ENCODE data around the gene PRUNE1.

Gene PRUNE1, protein sequence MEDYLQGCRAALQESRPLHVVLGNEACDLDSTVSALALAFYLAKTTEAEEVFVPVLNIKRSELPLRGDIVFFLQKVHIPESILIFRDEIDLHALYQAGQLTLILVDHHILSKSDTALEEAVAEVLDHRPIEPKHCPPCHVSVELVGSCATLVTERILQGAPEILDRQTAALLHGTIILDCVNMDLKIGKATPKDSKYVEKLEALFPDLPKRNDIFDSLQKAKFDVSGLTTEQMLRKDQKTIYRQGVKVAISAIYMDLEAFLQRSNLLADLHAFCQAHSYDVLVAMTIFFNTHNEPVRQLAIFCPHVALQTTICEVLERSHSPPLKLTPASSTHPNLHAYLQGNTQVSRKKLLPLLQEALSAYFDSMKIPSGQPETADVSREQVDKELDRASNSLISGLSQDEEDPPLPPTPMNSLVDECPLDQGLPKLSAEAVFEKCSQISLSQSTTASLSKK

DNA sequence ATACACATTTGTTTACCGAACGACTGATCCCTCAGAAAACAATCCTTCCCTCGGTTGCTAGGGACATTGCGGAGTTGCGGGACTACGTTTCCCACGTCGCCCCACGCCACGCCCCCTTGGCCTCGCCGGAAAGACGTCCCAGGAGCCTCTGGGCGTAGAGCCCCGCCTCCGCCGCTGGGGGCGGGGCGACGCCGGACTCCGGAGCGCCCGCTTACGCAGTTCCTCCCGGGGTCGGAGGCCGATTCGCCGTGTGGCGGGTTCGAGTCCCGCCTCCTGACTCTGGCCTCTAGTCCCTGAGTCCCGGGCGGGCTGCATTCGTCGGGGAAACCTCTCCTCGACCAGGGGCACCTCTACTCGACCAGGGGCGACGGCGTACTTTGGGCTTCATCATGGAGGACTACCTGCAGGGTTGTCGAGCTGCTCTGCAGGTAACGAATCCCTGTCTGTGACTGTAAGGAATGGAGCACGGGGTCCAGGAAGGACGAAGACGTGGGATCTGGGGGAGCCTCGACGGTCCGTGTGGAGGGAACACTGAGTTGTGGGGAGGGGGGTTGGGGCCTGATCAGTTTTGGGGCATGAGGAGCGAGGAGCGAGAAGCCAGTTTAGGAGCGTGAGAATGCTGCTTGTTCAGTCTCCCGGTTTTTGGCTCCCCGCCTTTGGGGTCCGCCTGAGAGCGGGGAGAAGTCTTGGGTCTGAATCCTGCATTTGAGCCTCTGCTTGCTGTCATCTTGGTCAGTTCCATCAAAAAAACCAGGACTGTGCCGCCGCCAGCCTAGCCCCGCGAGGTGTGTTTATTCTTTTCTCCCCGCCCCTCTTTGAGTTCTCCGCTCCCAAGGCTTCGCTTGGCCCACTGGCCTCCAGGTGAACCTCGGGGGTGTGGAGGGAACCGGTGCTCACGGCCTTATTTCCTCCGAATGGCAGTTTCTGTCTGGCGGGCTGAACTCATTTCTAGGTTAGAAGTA is at the start of gene PRUNE1:
PRUNE1 (plus strand) TSS at position 206 of the 962 bp plus-strand sequence; CDS start at position 390, 184 bp downstream.
- peak; percentile 98 for DNase-seq

DNA sequence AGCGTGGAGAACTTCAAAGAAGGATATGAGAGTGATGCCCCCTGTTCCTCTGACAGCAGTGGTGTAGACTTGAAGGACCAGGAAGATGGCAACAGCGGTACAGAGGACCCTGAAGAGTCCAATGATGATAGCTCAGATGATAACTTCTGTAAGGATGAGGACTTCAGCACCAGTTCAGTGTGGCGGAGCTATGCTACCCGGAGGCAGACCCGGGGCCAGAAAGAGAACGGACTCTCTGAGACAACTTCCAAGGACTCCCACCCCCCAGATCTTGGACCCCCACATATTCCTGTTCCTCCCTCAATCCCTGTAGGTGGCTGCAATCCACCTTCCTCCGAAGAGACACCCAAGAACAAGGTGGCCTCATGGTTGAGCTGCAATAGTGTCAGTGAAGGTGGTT is 47.6 kb upstream of the PRUNE1 start:
- no peak for DNase-seq

DNA sequence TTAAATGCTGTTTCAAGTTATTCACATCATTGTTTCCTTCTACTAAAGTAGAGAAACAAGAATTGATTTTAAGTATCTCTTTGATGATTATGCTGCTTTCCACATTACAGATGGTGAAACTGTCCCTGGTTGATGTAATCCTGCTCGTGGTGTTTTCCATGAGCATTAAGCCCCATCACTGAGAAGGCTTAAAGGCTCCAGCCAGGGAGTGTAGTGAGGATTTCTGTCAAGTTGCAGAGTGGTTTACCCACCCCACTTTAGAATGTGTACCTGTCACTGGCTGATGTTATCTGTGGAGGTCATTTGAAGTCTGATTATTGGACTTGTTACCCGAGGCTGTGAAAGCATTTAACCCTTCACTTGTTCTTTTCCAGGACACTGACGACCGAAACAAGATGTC is 46.5 kb upstream of the PRUNE1 start:
- no peak for DNase-seq

DNA sequence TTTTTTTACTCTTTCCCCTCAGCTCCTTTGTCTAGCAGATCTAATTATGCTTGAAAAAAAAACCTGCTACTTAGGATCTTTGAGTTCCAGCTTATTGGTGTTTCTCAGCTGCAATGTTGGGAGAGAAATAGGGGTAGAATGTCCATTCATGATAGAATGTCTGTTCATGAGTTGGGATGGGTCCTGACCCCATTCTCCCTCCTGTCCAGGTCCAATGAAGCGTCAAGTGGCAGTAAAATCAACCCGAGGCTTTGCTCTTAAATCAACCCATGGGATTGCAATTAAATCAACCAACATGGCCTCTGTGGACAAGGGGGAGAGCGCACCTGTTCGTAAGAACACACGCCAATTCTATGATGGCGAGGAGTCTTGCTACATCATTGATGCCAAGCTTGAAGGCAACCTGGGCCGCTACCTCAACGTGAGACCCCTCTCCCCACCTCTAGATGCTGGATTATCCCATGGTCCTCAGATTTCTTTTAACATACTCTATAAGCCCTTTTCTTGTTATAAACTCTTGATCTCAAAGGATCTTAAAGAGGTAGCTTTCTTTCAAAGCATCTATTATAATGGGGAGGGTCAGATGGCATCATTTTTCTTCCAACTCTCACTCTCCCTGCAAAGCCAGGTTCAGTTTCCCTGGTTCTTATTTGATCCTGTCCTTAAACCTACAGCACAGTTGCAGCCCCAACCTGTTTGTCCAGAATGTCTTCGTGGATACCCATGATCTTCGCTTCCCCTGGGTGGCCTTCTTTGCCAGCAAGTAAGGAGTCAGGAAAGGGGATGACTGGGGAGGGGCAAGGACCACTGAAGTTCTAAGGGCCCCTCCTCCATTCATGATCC is 44.7 kb upstream of the PRUNE1 start:
- DNase-seq = no peak

DNA sequence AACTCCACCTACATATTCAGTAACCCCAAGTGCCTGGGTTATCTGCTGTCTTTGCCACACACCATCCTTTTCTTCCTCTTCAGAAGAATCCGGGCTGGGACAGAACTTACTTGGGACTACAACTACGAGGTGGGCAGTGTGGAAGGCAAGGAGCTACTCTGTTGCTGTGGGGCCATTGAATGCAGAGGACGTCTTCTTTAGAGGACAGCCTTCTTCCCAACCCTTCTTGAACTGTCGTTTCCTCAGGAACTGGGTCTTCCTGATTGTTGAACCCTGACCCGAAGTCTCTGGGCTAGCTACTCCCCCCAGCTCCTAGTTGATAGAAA is 44.1 kb upstream of the PRUNE1 start:
- no peak for DNase-seq

DNA sequence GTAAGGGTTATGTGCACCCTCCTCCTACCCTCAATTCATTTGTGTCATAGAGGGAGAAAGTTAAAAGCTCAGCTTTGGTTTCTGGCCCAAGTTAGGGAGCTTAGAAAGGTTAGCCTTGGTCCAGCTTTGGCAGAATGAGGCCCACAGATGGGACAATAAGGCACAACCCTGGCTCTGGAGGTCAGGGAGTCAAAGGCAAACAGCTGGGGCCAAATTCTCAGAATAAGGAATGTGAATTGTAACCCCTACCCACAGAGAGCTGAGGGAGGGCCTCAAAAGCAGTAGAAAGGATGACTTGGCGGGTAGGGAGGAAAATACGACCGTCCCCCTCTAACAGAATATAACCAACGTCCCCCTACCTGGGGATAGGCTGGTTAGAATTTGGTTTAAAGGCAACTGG is 42.6 kb upstream of the PRUNE1 start:
- no peak for DNase-seq

DNA sequence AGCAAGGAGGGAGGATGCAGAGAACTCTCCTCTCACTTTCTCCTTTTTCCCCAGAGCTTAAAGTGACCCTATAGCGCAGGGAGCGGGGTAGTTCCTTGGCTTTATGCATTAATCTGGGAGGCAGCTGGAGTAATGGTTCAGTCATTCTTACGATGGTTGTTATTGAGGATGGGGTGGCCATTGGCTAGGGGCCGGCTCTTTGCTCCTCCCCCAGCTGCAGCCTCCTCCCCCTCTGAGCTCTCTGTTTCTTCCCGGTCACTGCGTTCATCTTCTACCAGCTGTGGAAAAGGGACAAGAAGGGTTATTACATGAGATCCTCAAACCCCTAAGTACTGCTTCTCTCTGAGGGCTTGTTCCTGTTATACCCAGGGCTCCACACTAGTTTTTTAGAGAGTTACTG is 42.2 kb upstream of the PRUNE1 start:
- DNase-seq = no peak

DNA sequence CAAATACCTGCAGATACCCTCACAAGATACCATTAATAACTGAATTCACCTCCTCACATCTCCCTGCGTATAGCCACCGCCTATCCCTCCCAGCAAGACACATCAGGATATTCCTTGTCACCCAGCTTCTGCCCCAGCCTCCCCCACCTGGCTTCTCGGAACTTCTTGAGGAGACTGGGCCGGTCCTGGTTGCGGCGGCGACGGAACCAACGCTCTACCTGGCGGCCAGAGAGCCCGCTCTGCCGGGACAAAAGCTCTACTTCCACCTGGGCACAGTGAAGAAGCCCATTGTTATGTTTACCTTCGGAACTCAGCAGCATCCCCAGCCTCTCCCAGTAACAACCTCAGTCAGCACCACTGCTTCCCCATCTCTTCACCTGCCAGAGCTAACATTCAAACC is 40.3 kb upstream of the PRUNE1 start:
- DNase-seq = no peak

DNA sequence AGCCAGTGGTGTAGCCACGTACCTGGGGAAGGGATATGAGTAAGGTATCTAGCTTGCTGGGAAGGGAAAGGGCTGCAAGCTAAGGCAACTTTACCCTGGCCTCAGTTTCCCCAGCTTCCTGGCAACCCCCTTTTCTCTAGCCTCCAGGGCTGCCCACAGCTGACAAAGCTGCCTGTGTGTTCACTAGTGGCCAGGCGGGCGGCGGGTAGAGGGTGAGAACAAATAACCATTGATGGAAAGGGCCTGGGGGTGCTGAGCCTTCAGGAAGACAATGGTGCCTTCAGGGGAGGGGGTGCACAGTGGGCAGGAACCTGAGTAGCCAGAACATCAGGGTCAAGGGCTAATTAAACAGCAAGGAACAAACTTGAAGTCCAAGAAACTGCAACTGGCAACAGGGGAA is 39.8 kb upstream of the PRUNE1 start:
- no peak for DNase-seq

DNA sequence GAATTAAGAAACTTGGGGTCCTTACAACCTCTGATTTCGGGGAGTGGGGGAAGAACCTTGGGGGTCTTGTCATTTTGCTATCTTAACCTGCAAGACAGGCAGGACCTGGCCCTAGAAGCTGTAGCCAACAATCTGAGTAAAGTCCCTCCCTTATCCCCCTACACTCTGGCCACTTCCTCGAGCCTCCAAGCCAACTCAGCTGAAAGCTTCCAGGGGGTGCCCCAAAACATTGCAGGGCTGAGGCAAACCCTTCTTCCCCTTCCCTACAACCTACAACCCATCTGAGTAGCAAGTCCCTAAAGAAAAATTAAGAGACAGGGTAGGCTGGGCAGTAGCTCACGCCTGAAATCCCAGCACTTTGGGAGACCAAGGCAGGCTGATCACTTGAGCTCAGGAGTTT is 38.6 kb upstream of the PRUNE1 start:
- DNase-seq = no peak

DNA sequence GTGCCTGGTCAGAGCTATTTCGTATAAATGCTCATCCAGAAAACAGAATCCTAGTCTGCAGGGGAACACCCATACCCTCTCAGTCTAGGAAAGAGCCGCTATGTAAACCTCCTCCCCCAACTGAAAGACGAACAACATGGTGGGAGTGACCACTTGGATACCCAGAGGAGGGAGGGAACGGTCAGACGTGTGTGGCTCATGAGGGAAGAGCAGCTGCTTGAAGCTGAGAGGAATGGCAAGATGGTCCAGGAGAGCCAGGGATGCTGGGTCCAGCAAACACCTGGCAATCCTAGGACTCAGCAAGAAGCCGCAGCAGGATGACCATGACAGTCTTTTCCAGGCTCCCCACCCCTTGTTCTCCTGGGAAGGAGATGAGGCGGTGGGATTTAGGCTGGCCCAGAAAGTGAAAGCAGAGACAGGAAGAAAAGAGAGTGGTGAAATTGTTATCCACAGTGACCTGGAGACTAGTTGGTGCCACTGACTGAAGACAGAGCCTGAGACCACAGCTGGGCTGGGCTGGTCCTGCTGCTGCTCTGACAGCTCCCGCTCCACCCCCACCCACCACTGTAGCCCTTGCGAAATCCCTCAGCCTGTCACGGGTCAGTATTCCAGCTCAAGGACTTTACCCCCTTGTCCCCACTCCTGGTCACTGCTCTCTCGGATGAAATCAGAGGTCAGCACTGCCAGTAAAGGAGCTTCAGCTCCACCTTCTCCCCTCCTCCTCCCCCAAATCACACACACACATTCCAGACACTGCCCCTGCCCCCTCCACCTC is 37.3 kb upstream of the PRUNE1 start:
- DNase-seq = no peak

DNA sequence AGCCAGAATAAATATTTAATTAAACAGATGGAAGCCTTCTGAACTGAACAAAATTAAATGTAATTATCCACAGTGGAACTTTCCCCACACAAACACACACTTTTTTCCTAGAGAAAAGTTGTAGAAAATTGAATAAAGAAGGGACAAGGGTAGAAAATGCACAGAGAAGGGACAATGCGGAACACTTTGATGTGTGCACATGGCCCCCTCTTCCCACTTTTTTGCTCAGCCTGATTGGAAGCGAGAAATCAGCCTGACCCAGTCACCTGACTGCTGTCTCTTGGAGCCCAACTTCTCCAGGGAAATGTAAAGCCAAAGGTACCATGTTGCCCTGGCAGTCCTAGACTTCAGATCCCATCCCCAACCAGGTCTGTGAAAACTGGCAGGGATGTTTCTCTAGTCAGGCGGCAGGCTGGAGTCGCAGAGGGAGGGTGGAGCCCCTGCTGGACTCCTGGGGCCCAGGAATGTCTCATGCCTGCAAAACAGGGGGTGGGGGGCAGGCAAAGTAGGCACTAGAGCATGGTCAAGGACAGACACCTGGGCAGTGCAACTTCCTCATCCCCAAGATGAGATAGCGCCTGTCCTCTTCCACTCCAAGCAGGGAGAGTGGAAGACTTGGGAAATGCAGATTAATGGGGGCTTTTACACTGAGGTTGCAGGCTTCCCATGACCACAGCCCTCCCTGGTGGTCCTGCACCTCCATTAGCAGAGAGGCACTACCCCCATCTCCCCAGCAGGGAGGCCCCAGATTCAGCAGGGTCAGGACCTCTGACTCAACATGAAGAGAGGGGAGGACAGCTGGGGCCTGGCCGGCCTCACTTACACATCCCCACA is 36.4 kb upstream of the PRUNE1 start:
- no peak for DNase-seq

DNA sequence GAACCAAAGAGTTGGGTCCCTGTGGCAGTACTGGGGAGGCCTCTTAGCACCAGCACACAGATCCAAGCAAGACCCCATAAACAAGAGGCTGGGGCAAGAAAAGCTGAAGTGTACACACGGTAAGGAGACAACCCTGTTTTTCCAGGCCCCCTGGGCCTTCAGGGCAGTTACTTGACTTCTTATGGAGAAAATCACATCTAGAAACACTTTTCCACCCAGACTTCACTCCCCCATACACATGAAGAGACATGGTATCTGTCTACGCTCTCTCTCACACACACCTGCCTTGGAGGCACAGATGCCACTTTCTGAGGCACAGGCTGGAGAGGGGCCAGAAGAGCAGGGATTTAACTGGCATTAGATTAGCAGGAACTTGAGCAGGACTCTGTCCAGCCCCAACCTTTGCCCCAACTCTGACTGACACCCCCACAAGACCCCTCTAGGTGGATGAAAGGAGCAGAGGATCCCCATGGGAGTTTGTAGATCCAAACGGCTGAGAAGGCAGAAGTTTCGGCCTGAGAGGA is 35.8 kb upstream of the PRUNE1 start:
- no peak for DNase-seq

DNA sequence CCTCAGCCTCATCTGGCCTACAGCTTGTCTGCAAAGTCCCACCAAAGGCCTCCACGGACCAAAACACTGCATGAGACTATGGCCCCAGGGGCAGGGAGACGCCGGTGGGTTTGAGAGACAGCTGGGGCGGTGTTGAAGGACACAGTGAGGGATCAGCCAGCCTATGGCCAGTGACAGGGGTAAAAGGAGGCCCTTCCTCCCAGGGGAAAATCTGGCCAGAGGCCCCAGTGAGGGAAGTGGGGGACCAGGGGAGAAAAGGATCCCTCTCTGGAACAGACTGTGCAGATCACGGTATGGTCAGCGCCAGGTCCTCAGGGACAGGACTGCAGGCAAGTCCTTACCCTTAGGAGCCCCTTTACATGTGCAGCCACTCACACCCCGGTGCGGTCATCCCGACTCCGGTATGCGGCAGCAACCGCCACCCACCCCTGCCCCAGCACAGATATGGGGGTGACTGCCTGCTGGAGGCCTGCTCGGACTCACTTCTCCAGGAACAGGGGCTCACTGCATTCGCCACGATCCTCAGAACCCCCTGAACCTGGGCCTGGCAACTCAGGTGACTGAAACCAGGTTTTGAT is 34.9 kb upstream of the PRUNE1 start:
- no peak for DNase-seq

DNA sequence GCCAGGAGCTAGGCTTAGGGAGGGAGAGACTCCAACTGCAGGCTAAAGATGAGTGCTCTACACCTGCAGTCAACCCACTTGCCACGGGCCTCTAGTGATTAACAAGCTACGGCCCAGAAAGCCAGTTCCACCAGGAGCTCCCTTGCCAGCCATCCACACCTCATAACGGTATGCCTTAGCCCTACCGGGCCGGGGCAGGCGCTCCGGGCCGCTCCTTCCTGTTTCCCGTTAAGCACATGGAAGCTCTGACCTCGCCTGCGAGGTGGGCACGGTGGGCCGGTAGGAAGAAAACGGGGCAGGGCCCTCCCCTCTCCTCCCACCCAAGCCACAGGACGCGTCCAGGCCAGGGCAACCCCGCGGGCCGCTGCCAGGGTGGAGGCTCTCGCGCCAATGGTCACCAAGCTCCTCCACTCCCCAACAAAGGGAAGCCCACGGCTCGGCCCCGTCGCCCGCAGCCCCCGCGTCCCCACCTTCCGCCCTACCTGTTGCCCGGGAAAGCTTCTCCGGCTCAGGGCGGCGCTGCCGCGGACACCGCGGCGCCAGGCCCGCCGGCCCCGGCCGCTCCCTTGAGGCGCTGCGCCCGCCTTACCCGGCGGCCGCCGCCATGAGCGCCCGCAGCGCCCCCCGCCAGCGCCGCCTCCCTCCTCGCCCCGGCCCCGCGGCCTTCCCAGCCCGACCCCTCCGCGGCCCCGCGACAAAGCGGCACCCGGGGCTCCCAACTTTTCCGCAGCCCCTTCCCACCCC is 34.2 kb upstream of the PRUNE1 start:
- DNase-seq = peak; percentile 56

DNA sequence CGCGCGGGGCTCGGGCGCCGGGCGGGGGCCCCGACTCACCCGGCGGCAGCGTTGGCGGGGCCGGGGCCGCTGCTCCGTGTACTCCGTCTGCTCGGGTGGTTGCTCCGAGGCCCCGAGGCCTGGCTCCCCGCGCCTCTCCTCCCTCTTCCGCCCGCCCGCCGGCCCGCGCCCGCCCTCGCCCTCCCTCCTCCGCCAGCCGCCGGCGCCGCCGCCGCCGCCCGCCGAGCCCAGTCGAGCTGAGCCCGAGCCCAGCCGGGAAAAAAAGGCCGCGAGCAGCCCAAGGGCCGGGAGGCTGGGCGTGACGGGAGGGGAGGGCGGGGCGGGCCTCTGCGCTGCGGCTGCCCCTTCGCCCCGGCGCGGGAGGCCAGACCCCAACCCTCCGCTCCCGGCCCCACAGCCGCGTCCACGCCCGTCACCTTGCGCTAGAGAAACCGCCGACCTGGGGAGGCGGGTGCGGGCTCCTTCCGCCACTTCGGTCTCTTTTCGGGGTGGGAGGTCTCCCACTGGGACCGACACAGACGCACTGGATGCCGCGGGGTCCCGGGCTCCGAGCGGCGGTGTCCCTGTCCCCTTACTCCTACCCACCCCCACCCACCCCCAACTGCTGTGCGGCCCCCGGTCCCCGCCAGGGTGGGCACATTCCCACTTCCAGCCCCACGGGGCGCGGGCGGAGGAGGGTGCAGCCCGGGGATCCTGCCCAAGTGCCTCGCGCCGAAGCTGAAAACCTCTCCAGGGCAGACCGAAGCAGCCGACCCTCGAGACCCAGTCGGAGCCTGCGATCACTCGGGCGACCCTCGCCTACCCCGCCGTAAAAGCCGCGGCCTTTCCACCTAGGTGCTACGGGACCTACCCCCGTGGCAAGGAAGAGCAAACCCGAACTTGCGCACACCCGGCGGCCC is 33.4 kb upstream of the PRUNE1 start, which contains the start of gene CERS2:
CERS2 (minus strand) TSS at position 256 of the 899 bp plus-strand sequence. CDS start 5,745 bp downstream, outside the sequence.
- peak; percentile 83 for DNase-seq

DNA sequence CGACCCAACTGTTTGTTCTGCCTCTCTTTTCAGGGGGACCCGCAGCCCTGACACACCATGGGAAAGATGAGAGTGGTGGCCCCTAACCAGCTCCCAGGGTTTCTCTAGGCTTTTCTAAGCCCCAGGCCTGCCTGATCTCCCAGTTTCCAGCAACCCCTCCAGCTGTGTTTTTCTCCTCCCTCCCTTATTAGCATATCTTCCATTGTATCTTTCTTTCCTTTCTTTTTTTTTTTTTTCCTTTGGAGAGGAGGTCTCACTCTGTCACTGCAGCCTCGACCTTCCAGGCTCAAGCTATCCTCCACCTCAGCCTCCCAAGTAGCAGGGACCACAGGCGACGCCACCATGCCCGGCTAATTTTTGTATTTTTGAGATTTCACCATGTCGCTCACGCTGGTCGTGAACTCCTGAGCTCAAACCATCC is 31.8 kb upstream of the PRUNE1 start:
- no peak for DNase-seq

DNA sequence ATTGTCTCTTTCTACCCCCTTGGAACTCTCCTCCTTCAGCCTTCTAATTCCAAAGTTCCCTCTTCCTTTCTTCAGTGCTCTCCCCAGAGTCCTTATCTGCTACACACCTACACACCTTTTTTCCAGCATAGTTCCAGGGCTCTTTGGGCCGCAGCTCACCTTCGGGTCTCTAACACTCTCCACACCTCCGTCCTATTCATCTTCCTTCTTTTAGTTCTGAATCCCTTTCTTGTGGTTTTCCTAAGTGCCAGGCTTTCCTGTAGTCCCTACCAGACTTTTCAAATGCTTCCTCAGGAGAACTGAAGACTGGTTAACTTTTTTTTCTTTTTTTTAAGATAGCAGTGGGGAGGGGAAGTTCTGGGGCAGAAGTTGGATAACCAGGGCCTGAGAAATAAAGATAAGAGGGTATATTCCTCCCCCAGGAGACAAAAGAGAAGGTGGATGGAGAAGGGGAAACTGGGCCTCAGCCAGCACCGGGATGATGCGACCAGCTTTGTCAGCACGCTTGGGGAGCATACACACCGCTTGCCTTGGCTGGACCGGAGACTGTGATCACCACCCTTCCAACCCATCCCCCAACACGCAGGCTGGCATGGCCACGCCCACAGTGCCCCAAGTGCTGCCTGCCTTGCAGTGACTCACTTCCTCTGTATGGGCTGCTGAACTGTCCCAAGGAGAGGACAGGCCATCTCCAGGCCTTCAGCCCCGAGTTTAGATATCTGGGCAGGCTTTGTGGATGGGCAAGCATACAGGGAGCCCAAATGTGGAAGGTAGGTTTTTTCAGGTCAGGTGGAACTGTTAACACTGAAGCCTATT is 31.2 kb upstream of the PRUNE1 start:
- peak; percentile 70 for DNase-seq
